Measurements from ENCODE around the gene EDEM2. TPM values are rescaled to one million over a fixed set of nuclear protein-coding genes. Genes with fewer than 3 reads are reported as not detected.
A peak's percentile ranks its signal among the peaks of the same experiment; 100 is the strongest.

EDEM2 gene
- total and polyA plus RNA-seq, 2 of the 13 experiments (the other 11 are each of a cell fraction or from before 2014, with no cell fraction given) = 33.1 to 46.9 TPM

DNA sequence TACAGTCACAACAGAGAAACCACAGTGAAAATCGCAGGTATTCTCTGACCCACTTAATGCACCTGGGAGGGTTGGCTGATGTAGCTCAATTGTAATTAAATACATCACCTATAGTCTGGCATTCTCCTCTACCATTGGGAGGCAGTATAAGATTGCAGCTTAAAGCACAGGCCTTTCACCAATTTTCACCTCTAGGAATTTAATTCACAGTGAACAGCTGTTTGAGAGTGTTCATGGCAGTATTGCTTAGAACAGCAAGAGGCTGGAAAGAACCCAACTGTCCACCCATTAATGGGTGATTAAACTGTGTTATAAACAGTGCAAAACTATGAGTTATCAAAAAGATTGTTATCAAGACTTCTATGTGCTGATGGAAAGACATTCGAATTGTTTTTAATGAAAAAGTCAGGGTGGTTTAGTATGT, 2.0 kb downstream of the EDEM2 start (continued):
- TF ChIP-seq, protein P1, sequence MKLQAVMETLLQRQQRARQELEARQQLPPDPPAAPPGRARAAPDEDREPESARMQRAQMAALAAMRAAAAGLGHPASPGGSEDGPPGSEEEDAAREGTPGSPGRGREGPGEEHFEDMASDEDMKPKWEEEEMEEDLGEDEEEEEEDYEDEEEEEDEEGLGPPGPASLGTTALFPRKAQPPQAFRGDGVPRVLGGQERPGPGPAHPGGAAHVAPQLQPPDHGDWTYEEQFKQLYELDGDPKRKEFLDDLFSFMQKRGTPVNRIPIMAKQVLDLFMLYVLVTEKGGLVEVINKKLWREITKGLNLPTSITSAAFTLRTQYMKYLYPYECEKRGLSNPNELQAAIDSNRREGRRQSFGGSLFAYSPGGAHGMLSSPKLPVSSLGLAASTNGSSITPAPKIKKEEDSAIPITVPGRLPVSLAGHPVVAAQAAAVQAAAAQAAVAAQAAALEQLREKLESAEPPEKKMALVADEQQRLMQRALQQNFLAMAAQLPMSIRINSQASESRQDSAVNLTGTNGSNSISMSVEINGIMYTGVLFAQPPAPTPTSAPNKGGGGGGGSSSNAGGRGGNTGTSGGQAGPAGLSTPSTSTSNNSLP (IDR thresholded peaks at IDR 0.05; ENCODE audit: low read depth, low read length) = peak; percentile 96
- peak; percentile 62 for TF ChIP-seq GATAD2A (CRISPR knock-in tag; IDR thresholded peaks at IDR 0.05)
- TF ChIP-seq FLYWCH1 (CRISPR knock-in tag; IDR thresholded peaks at IDR 0.05) = no peak
- 0 out of 2 replicates have a peak, but pooled peaks have one; percentile 5 for TF ChIP-seq ZKSCAN1 (IDR thresholded peaks at IDR 0.05; ENCODE audit: low read length)
- TF ChIP-seq, protein P2, sequence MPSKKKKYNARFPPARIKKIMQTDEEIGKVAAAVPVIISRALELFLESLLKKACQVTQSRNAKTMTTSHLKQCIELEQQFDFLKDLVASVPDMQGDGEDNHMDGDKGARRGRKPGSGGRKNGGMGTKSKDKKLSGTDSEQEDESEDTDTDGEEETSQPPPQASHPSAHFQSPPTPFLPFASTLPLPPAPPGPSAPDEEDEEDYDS (CRISPR knock-in tag; IDR thresholded peaks at IDR 0.05) = 0 out of 2 replicates have a peak, but pooled peaks have one; percentile 43
- TF ChIP-seq CEBPG (CRISPR knock-in tag; IDR thresholded peaks at IDR 0.05) = peak; percentile 35
- peak; percentile 30; the same call in 1 of the 2 replicates for TF ChIP-seq RXRB (CRISPR knock-in tag; IDR thresholded peaks at IDR 0.05; ENCODE audit: borderline replicate concordance)
- TF ChIP-seq ZNF143 (CRISPR knock-in tag; IDR thresholded peaks at IDR 0.05) = no peak
- peak; percentile 18; the same call in 1 of the 2 replicates for TF ChIP-seq TGIF2 (CRISPR knock-in tag; IDR thresholded peaks at IDR 0.05)

DNA sequence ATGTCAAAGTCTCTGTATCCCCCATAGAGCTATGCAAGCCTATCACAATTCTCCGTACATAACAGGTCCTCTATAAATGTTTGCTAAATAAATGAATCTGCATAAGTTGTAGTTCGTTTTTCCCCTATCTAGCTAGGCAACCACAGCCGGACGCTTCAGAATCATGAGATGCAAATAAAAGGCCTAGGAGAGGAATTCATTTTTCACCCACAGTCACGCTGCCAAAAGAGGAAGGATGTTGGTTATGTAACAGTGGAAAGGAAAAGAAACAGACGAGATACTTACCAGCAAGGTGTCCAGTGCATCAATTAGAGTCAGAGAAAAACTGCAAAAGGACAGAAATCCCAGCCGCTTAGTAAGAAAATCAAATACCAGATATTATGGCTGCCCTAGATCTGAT, 2.4 kb downstream of the EDEM2 start:
- POLR2A ChIA-PET = interaction anchor here (1.0 to 1.6 kb wide), 4 partner anchors 43 to 140 kb away, joined by 3 to 10 read pairs (median 6); partner anchors contain the start of gene EIF6
- H3K4me2 ChIP-seq (ENCODE audit: low read depth, low read length) = no peak overlapping the region
- H3K9me3 ChIP-seq (ENCODE audit: low read length) = no peaks in the 10 kb centered on the region
- CTCF ChIA-PET (ENCODE audit: low intra/inter-chr PET ratio, low total read pairs) = interaction anchor here (1.0 to 3.3 kb wide), 5 partner anchors 60 to 124 kb away, joined by 3 to 38 read pairs (median 6); partner anchors contain the start of gene MMP24
- H3K4me3 ChIP-seq (replicated peaks in 1 of 3; ENCODE audit: insufficient read depth in 1 of 3, low read depth in 2 of 3, low read length in 3 of 3) = no peak overlapping the region
- DNase-seq (ENCODE audit: low spot score) = no peak
- no peaks in the 10 kb centered on the region for H3K79me2 ChIP-seq (ENCODE audit: insufficient read depth, low read length)
- no peak for ATAC-seq
- no peak overlapping the region for H2AFZ ChIP-seq (ENCODE audit: low read length)
- H3K36me3 ChIP-seq (replicated peaks in 1 of 2; ENCODE audit: control insufficient read depth in 1 of 2, insufficient read depth in 2 of 2, low read length in 2 of 2) = peaks cover 3 to 9% of the 10 kb centered on the region in 2 experiments; a peak in 3 of 5 replicates
- no TSS peak for BruUV-seq (replicated peaks)
- peaks cover 27% of the 10 kb centered on the region for H3K4me1 ChIP-seq (ENCODE audit: insufficient read depth, low read length)
- H4K20me1 ChIP-seq (ENCODE audit: insufficient read depth, low read length) = no peaks in the 10 kb centered on the region
- intact Hi-C loops (cut with micrococcal nuclease; ENCODE audit: unreplicated experiment) (loop anchor here (1.0 kb wide), 3 partner anchors 48 to 125 kb away; no protein-coding TSS in a partner anchor), in situ Hi-C loops (cut with HindIII; ENCODE audit: extremely low pct_ligation_motif_present, low pct_unique_long_range_greater_than_20kb) (loop anchor here (5.0 to 25.0 kb wide), 3 partner anchors 63 to 293 kb away; partner anchors contain the start of gene GDF5)
- H3K9ac ChIP-seq (ENCODE audit: insufficient read depth, low read depth, low read length) = no peak overlapping the region
- H3K27ac ChIP-seq (ENCODE audit: extremely low read length, insufficient read depth, low read length) = no peak overlapping the region
- WGBS (ENCODE audit: low lambda C conversion rate) = 85% methylated on average over 7 of the region's 7 CpGs
- TF ChIP-seq ATM (IDR thresholded peaks at IDR 0.05; ENCODE audit: borderline replicate concordance) = no peak
- 0 out of 2 replicates have a peak, but pooled peaks have one; percentile 8 for TF ChIP-seq ZKSCAN1 (IDR thresholded peaks at IDR 0.05; ENCODE audit: low read length)
- TF ChIP-seq HNRNPUL1 (IDR thresholded peaks at IDR 0.05; ENCODE audit: low read depth, low read length) = no peak
- FAIRE-seq = no peak
- no peaks in the 10 kb centered on the region; a peak in 1 of 5 replicates for H3K27me3 ChIP-seq (ENCODE audit: control insufficient read depth in 1 of 2, insufficient read depth in 2 of 2, low read length in 2 of 2)

Data from HepG2 (cell line).